T-helper 22 cell (primary cell): ENCODE data around the gene ITGAD.
"Not testable (repeated sequence)": the region's sequence is repeated elsewhere in the genome, so short reads cannot be mapped to it uniquely, and the experiment has no call there.

ENCODE experiments used
- DNase-seq: peaks from one replicate; pipeline ENCODE4 v3.0.0-alpha.2; 2020; ENCODE audit warnings: low read depth

ITGAD gene

GRCh38 chr16:31430380-31431052 lies 37.4 kb downstream of the ITGAD start:
- DNase-seq: no peak

GRCh38 chr16:31435341-31436220 lies 42.4 kb downstream of the ITGAD start:
- no peak for DNase-seq

DNA sequence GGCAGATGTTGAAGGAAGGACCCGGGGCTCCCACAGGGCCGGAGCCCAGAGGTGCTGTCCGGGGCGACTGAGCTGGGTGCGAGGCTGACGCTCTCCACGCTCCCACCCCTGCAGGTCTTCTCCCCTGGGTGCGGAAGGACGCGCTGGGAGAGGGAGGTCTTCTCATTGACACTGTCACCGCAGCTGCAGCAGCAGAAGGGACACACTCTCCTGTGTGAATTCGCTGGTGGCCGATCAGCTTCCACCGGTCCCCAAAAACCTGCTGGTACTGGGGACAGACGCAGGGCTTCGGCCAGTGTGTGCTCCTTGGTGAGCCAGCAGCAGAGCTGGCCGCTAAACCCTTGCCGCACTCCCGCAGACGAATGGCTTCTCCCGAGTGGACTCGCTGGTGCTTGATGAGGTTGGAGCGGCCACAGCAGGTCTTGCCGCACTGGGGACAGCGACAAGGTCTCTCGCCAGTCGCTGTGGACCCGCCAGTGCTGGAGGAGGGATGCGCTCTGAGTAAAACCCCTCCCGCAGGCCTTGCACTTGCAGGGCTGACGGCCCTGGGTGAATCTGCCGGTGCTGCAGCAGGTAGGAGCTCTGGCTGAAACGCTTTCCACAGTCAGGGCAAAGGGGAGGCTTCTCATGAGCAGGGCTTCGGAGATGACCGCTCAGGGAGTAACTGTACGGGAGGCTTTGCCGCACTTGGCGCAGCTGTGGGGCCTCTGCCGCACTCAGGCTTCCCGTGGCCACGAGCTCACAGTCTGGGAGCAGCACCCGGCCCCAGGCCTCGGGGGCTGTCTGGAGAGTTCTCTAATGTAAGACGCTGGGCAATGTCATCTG lies 43.3 kb downstream of the ITGAD start:
- DNase-seq: no peak

DNA sequence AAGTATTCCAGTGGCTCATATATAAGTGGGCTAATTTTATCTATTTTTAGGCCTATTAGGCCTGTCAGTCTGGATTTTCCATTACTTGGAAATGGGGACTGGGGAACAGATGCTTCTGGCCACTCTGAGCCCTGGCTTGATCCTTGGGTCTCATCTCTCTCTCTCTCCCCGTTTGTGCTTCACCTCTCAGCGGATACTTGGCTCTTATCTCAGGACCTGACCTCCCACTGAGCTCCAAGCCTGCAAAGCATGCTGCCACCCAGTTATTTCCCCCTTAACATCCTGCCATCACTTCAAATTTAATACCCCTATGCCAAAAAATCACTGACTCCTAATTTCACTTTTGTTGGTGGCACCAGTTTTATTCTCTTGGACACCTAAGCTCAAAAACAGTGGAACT lies 45.3 kb downstream of the ITGAD start:
- no peak for DNase-seq

GRCh38 chr16:31439023-31439422 lies 45.9 kb downstream of the ITGAD start:
- not testable (repeated sequence) for DNase-seq

DNA sequence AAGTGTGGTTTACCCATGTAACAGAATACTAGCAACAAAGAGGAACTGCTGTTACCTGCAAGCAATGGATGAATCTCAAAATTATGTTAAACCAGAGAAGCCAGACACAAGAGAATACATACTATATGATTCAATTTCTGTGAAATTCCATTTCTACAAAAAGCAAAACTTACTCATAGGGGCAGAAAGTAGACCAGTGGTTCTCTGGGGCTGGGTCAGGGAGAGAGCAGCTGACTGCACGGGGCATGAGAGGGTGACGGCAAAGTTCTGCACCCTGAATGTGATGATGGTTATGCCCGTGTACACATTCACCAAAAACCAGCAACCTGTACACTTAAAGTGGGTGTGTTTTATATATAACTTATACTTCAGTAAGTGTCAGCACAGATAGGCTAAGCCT lies 46.4 kb downstream of the ITGAD start:
- DNase-seq: no peak

- no peak for DNase-seq
Observed at GRCh38 chr16:31440516-31441184, 47.5 kb downstream of the ITGAD start.

DNA sequence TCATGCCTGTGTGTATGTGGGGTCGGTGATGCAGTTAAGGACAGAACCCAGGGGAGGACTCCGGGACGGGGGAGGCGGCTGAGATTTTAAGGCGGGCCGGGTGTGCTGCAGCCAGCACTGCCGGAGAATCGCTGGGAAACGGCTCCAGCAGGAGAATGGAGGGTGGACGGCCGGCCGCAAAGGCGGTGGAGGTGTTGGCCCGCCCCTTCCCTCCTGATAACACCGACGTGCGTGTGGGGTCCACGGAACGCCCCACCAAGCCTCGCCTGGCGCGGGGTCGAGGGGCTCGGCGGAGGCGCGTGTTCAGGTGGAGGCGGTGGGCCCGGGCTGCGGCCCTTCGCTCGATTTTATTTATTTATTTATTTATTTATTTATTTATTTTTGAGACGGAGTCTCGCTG lies 48.8 kb downstream of the ITGAD start:
- no peak for DNase-seq

DNA sequence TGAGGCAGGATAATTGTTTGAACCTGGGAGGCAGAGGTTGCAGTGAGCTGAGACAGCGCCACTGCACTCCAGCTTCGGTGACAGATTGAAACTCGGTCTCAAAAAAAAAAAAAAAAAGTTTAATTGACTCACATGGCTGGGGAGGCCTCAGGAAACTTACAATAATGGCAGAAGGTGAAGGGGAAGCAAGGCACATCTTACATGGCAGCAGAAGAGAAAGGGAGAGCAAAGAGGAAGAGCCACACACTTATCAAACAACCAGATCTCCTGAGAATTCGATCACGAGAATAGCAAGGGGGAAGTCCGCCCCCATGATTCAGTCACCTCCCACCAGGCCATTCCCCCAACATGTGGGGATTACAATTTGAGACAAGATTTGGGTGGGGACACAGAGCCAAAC lies 52.8 kb downstream of the ITGAD start:
- not testable (repeated sequence) for DNase-seq

DNA sequence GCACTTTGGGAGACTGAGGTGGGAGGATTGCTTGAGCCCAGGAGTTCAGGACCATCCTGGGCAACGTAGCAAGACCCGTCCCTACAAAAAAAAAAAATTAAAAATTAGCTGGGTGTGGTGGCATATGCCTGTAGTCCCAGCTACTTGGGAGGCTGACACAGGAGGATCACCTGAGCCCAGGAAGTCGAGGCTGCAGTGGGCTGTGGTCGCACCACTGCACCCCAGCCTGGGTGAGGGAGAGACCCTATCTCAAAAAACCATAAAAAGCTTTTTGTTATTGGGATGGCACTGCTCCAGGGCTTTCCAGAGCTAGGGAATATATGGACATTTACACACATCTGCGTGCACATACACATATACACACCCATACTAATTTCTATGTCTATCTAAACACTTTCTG lies 58.1 kb downstream of the ITGAD start:
- DNase-seq: no peak

- DNase-seq: no peak
Observed at GRCh38 chr16:31451681-31452351, 58.7 kb downstream of the ITGAD start.

DNA sequence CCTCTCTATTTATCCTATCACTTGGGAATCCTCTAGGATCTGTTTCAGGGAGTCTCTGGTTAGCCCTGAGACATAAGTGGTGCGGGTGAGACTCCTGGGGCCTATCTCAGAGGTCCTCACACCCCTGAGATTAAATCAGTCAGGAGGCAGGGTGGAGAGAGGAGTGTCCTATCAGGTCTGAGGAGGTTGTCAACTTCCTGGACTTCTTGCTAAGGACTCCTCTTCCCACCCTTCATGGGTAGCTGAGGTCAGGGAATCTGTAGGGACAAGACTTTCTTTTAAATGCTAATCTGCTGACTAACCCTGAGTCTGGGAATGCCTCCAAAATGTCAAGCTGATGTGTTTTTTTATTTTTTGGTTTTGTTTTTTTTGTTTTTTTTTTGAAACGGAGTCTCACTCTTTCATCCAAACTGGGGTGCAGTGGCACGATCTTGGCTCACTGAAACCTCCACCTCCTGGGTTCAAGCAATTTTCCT lies 59.5 kb downstream of the ITGAD start:
- DNase-seq: no peak

- DNase-seq: no peak
Observed at GRCh38 chr16:31453255-31454204, 60.4 kb downstream of the ITGAD start.

DNA sequence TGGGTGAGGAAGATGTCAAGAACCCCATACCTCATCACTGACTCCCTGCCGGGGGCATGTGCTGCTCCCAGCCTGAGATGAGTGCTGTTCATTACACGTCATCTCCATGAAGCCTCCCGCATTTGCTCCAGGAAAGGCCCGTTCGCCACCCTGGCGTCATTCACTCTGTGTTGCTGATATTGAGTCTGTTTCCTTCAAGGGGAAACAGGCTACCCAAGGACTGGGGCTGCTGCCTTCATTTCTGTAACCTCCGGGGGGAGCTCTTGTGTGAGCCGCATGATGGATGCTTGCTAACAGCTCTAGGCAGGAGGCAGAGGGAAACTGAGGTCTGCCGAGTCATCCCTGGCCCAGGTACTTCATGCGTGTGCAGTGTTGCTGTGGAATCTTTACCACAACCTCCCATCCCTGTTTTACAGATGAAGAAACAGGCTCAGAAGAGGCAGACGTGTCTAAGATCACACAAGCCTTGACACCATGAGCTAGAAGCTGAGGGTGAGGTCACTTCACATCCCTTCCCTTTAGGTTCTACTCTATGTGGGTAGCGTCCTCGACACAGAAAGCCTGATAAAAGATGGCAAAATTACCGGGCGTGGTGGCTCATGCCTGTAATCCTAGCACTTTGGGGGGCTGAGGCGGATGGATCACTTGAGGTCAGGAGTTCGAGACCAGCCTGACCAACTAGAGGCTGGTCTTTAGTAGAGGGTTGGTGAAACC lies 62.6 kb downstream of the ITGAD start:
- no peak for DNase-seq

- DNase-seq: no peak
Observed at GRCh38 chr16:31456988-31457360, 63.8 kb downstream of the ITGAD start.

GRCh38 chr16:31458073-31458843 lies 65.1 kb downstream of the ITGAD start:
- DNase-seq: peak; percentile 55

DNA sequence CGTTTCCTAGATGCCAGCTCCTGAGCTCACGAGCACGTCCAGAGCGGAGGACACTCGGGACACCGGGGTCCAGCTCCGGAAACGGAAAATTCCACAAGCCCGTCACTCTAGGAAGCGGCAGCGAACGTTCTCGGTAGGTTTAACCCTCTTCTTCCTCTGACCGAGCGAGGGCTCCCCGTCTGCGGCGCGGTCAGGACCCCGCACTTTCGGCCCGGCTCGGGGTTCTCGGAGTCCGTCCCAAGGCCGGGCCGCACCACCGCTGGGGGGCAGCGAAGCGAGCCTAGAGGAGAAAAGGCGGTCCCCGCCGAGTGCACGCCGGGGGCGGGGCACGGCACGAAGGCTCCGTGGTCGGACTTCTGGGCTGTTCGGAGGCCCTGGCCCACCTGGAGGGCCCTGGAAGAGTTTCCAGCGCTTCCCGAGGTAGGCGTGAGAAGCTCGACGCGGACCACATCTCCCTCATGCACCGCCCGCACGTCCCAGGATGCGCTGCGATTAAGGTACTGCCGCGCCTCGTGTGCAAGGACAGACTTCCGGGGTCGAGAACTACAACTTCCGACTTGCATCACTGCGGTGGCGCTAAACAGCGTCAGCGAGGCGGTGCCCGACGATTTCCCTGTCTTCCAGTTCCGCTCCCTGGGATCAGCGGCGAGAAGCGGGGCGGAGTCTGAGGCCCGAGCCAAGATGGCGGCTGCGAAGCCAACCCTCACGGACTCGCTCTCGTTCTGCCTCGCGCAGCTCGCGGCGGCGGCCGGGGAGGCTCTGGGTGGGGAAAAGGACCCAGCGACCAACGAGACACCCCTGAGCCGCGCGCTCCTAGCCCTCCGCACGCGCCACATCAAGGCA lies 65.9 kb downstream of the ITGAD start, which contains the start of gene ARMC5:
ARMC5 (plus strand) TSS at position 658 of the 843 bp plus-strand sequence; CDS start at position 682, 24 bp downstream.
- peak; percentile 96 for DNase-seq
